Measurements from ENCODE around the gene DLGAP1.
"Not testable (repeated sequence)": the region's sequence is repeated elsewhere in the genome, so short reads cannot be mapped to it uniquely, and the experiment has no call there.

The DLGAP1 gene

GRCh38 chr18:3491981-3492555, 963.0 kb downstream of the DLGAP1 start:
- no peak for DNase-seq (ENCODE audit: low read depth in 1 of 2, low spot score in 1 of 2)
- TF ChIP-seq JUND (IDR thresholded peaks at IDR 0.05; ENCODE audit: low read depth), result no peak
- in situ Hi-C loops (cut with HindIII; ENCODE audit: low pct_unique_long_range_greater_than_20kb, low sequenced_read_pairs), result no loop called here

GRCh38 chr18:3489462-3489861, 965.6 kb downstream of the DLGAP1 start:
- in situ Hi-C loops (cut with HindIII; ENCODE audit: low pct_unique_long_range_greater_than_20kb, low sequenced_read_pairs), result no loop called here
- no peak for TF ChIP-seq JUND (IDR thresholded peaks at IDR 0.05; ENCODE audit: low read depth)
- no peak for DNase-seq (ENCODE audit: low read depth in 1 of 2, low spot score in 1 of 2)

- TF ChIP-seq JUND (IDR thresholded peaks at IDR 0.05; ENCODE audit: low read depth), result no peak
- DNase-seq (ENCODE audit: low read depth in 1 of 2, low spot score in 1 of 2), result no peak
- in situ Hi-C loops (cut with HindIII; ENCODE audit: low pct_unique_long_range_greater_than_20kb, low sequenced_read_pairs), result no loop called here
These were observed 968.6 kb downstream of the DLGAP1 start for GRCh38 chr18:3486512-3486911.

DNA sequence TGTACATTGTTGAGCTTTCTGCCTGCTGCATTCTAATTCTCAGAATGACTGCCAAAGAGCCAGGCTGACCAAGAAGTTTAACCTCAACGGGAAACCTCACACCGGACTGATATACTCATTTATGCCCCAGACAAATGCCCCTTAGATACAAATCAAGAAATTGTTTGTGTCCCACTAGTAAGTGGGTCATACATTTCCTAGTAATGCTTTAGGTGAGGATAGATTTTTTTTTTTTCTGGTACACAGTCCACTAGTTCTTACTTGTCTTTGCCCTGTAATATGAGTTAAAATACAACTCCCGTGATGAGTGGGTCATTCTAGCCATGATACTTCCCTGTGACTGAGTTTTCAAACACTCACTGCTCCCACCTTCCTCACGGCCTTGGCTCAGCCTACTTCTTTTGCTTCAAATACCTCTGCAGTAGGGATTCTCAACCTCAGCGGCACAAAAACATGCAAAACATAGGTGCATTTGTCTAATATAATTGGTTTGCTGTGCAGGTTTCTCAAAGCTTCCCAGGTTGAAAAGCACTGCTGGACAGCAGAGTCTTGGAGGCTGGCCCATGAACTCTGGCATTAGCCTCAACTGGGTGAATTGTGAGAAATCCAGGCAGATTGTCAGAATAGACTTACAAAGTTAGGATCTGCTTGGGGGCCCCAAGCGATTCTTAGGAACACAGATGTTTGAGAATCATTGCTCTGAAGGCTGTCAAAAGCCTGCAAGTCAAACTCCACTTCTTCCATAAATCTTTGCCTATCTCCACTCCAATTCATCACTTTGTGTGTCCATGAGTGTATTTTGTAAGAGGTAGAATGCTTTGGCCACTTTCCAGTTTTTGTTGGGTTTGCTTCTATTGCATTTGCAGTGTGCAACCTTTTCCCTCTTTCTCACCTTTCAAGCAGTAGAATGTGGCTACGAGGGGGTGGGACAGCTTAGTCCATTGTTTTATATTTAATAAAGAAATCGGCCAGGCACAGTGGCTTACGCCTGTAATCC, 969.7 kb downstream of the DLGAP1 start:
- TF ChIP-seq JUND (IDR thresholded peaks at IDR 0.05; ENCODE audit: low read depth), result no peak
- in situ Hi-C loops (cut with HindIII; ENCODE audit: low pct_unique_long_range_greater_than_20kb, low sequenced_read_pairs), result no loop called here
- DNase-seq (ENCODE audit: low read depth in 1 of 2, low spot score in 1 of 2), result no peak

GRCh38 chr18:3482258-3482657, 972.8 kb downstream of the DLGAP1 start:
- no peak for TF ChIP-seq JUND (IDR thresholded peaks at IDR 0.05; ENCODE audit: low read depth)
- DNase-seq (ENCODE audit: low read depth in 1 of 2, low spot score in 1 of 2), result no peak
- in situ Hi-C loops (cut with HindIII; ENCODE audit: low pct_unique_long_range_greater_than_20kb, low sequenced_read_pairs), result no loop called here

GRCh38 chr18:3481696-3482210, 973.4 kb downstream of the DLGAP1 start:
- no peak for TF ChIP-seq JUND (IDR thresholded peaks at IDR 0.05; ENCODE audit: low read depth)
- in situ Hi-C loops (cut with HindIII; ENCODE audit: low pct_unique_long_range_greater_than_20kb, low sequenced_read_pairs), result no loop called here
- DNase-seq (ENCODE audit: low read depth in 1 of 2, low spot score in 1 of 2), result peak in 1 of 2 experiments; percentile 42

GRCh38 chr18:3480827-3481573, 974.1 kb downstream of the DLGAP1 start:
- DNase-seq (ENCODE audit: low read depth in 1 of 2, low spot score in 1 of 2), result no peak
- in situ Hi-C loops (cut with HindIII; ENCODE audit: low pct_unique_long_range_greater_than_20kb, low sequenced_read_pairs), result no loop called here
- TF ChIP-seq JUND (IDR thresholded peaks at IDR 0.05; ENCODE audit: low read depth), result no peak

DNA sequence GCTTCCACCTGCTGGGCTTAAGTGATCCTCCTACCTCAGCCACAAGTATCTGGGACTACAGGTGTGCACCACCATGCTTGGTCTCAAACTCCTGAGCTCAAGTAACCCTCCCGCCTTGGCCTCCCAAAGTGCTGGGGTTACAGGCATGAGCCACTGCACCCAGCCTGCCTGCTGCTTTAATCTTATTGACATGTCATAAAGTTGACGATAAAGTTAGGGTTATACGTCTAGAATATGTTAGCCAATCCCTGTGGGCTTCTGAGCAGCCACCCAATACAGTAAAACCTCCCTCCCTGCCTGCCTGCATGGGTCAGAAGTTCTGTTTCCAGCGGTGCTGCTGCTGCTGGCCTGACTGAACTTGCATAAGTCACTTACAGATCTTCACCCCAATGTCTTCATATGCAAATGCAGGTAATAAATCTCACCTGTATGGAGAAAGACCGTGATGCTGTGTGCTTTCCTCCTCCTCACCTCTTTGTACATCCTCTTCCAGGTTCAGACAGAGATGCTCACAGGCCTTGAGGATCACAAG, 975.1 kb downstream of the DLGAP1 start:
- in situ Hi-C loops (cut with HindIII; ENCODE audit: low pct_unique_long_range_greater_than_20kb, low sequenced_read_pairs), result no loop called here
- DNase-seq (ENCODE audit: low read depth in 1 of 2, low spot score in 1 of 2), result no peak
- no peak for TF ChIP-seq JUND (IDR thresholded peaks at IDR 0.05; ENCODE audit: low read depth)

DNA sequence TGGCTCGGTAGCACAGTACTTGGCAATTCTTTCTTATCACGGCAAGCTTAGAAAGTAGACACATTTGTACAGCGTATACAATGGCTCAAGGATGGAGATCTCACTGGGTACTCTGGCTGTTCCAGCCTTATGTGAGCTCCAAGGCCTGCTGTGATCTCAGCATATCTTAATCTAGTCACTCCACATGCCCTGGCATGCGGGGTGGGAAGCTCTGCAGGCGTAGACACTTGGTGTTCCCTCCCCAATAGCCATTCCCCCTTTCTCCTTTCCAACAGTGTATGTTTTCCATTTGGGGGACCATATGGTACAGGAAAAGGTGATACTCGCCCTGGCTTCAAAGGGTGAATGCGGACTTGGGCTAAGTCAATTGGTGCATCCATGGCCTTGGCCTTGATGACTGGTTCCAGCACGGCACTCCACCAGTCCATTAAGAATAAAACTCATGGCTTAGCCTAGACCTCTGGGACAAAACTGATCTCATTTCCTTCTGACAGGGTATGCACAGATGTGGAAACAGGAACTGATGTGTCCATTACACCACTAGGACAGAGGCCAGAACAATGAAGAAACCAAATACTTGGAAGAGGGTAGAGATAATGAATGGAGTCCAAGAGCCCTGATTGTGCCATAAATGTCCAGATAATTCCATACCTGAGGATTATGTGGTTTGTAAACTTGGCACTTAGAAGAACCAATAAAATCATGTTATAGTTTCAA, 976.7 kb downstream of the DLGAP1 start:
- TF ChIP-seq JUND (IDR thresholded peaks at IDR 0.05; ENCODE audit: low read depth), result no peak
- DNase-seq (ENCODE audit: low read depth in 1 of 2, low spot score in 1 of 2), result no peak
- in situ Hi-C loops (cut with HindIII; ENCODE audit: low pct_unique_long_range_greater_than_20kb, low sequenced_read_pairs), result no loop called here

DNA sequence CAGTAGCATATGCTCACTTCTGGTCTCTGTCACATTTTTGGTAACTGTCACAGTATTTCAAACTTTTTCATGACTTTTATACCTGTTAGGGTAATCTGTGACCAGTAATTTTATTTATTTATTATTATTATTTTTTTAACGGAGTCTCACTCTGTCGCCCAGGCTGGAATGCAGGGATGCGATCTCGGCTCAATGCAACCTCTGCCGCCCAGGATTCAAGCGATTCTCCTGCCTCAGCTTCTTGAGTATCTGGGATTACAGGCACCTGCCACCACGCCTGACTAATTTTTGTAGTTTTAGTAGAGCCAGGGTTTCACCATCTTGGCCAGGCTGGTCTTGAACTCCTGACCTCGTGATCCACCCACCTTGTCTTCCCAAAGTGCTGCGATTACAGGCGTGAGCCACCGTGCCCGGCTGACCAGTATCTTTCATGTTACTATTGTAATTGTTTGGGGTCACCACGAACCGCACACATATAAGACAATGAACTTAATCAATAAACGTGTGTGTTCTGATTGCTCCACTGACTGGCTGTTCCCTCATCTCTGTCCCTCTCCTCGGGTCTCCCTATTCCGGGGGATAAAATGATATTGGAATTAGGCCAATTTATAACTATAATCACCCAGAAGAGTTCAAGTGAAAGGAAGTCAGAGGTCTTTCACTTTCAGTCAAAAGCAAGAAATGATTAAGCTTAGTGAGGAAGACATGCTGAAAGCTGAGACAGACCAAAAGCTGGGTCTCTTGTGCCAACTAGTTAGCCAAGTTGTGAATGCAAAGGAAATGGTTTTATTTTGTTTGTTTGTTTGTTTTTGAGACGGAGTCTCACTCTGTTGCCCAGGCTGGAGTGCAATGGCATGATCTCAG, 982.2 kb downstream of the DLGAP1 start:
- no peak for DNase-seq (ENCODE audit: low read depth in 1 of 2, low spot score in 1 of 2)
- no peak for TF ChIP-seq JUND (IDR thresholded peaks at IDR 0.05; ENCODE audit: low read depth)
- in situ Hi-C loops (cut with HindIII; ENCODE audit: low pct_unique_long_range_greater_than_20kb, low sequenced_read_pairs), result no loop called here

GRCh38 chr18:3472121-3472520, 983.0 kb downstream of the DLGAP1 start:
- in situ Hi-C loops (cut with HindIII; ENCODE audit: low pct_unique_long_range_greater_than_20kb, low sequenced_read_pairs); DNase-seq (ENCODE audit: low read depth in 1 of 2, low spot score in 1 of 2): not testable (repeated sequence)

All from T47D (cell line).